GM13977 (cell line): ENCODE results near the gene PIP5K1B.

Experiments used
- DNase-seq: peaks from one replicate; pipeline ENCODE4 v3.0.0; 2012; ENCODE audit warnings: low spot score
- CTCF ChIP-seq: IDR thresholded peaks from 2 replicates; pipeline ENCODE4 v1.5.1; 2012; ENCODE audit warnings: mild to moderate bottlenecking, control low read depth; ENCODE audit not compliant: insufficient read depth; ENCODE audit errors: extremely low read depth, missing control alignments
- in situ Hi-C: fragments of 300-500 bp; cut with MboI; formaldehyde crosslinking; loops from one replicate; pipeline ENCODE4 v1.12.0; 2022; ENCODE audit warnings: low sequenced_read_pairs, low pct_unique_long_range_greater_than_20kb, mixed read lengths, inconsistent platforms; ENCODE audit not compliant: unreplicated experiment

PIP5K1B gene

GRCh38 chr9:68683433-68683832 lies 21.6 kb upstream of the PIP5K1B start:
- in situ Hi-C loops = loop anchor here (10.0 kb wide), 1 partner anchor 89 kb away; no protein-coding TSS in a partner anchor
- no peak for TF ChIP-seq CTCF
- DNase-seq = no peak

GRCh38 chr9:68685213-68685612 lies 19.8 kb upstream of the PIP5K1B start:
- DNase-seq = no peak
- TF ChIP-seq CTCF = no peak
- in situ Hi-C loops = loop anchor here (10.0 kb wide), 1 partner anchor 90 kb away; no protein-coding TSS in a partner anchor

- in situ Hi-C loops = loop anchor here (10.0 kb wide), 1 partner anchor 91 kb away; no protein-coding TSS in a partner anchor
- DNase-seq = peak; percentile 48
Observed at GRCh38 chr9:68685770-68686169, 19.3 kb upstream of the PIP5K1B start.

GRCh38 chr9:68690088-68690487 lies 15.0 kb upstream of the PIP5K1B start:
- TF ChIP-seq CTCF = no peak
- in situ Hi-C loops = no loop called here
- no peak for DNase-seq

More at GRCh38 chr9:68685770-68686169, 19.3 kb upstream of the PIP5K1B start:
- peak; percentile 81 for TF ChIP-seq CTCF

GRCh38 chr9:68692519-68692918 lies 12.5 kb upstream of the PIP5K1B start:
- no peak for DNase-seq
- in situ Hi-C loops = no loop called here
- TF ChIP-seq CTCF = no peak

GRCh38 chr9:68694125-68694524 lies 10.9 kb upstream of the PIP5K1B start:
- in situ Hi-C loops = no loop called here
- no peak for TF ChIP-seq CTCF
- DNase-seq = no peak

- no peak for TF ChIP-seq CTCF
- in situ Hi-C loops = no loop called here
- no peak for DNase-seq
Observed at GRCh38 chr9:68697851-68698250, 7.2 kb upstream of the PIP5K1B start.
